ENCODE measurements around the gene TMEM59.

Gene TMEM59

DNA sequence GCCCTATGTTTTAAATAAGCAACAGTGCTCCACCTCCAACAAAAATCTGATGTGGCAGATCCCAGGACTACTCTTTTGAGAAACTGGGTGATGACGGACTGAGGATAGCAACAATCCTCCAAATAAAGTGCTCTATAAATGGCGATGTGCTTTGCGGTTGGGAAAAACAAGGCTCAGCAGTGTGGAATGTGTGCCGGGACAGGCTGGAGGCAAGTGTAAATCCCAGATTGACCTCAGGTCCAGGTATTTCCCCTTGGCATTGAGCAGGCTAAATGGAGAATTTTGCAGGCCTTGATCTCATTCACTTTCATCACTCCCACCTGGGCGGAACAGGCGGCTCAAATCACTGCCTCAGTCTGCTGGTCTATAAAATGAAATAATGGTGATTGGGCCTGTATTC is 71.8 kb downstream of the TMEM59 start:
- no peak for DNase-seq

DNA sequence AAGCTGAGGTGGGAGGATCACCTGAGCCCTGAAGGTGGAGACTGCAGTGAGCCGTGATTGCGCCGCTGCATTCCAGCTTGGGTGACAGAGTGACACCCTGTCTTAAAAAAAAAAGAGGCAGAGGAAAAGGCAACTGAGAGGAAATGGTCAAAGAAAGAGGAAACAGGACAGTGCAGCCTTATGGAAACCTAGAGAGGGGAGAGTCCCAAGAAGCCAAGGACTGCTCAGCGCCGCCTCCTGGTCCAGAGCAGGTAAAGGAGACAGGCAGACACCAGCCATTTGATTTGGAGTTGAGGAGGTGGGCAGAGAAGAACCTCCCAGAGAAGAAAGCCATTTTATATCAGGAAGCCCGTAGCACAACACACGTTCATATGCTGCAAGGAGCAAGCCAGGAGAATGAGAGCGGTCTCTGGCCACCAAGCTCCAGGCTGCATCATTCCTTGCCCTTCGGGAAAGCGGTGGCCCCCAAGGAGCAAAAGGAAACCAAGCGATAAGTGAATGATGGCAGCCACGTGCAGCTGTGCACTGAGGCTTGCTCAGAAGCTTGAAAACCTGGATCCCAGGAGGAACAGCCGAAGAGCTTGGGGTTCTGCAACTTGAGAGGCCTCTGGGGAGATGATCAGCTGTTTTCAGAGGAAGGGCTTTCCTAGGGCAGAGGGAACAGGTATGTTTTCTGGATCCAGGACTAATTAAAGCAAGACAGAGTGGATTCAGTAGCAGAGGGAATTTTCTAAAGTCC is 73.1 kb downstream of the TMEM59 start:
- no peak for DNase-seq
